22Rv1 (cell line): ENCODE measurements around the gene CAMK1D.

Experiments used
- H3K27ac ChIP-seq: fragments of 450-650 bp; 2 replicates; pipeline ENCODE4 v1.5.1; 2017
- CTCF ChIP-seq: fragments of 450-650 bp; IDR thresholded peaks from 2 replicates; pipeline ENCODE4 v1.5.1; 2017; ENCODE audit warnings: mild to moderate bottlenecking
- ZFX ChIP-seq: fragments of 450-650 bp; IDR thresholded peaks from 2 replicates; pipeline ENCODE4 v1.6.1; 2017; ENCODE audit warnings: antibody characterized with exemption, borderline replicate concordance

The CAMK1D gene

GRCh38 chr10:12757351-12757750, 408.0 kb downstream of the CAMK1D start:
- no peak for TF ChIP-seq CTCF
- TF ChIP-seq ZFX: no peak
- H3K27ac ChIP-seq: no peak overlapping the region

- TF ChIP-seq CTCF: no peak
- no peak for TF ChIP-seq ZFX
These were observed 408.9 kb downstream of the CAMK1D start for GRCh38 chr10:12758271-12758670.

GRCh38 chr10:12766223-12766622, 416.9 kb downstream of the CAMK1D start:
- TF ChIP-seq CTCF (no peak), ZFX (no peak)
- H3K27ac ChIP-seq: no peak overlapping the region

More at GRCh38 chr10:12758271-12758670, 408.9 kb downstream of the CAMK1D start:
- H3K27ac ChIP-seq: no peak overlapping the region

- H3K27ac ChIP-seq: no peak overlapping the region
- TF ChIP-seq ZFX: no peak
- no peak for TF ChIP-seq CTCF
These were observed 419.1 kb downstream of the CAMK1D start for GRCh38 chr10:12768156-12769100.

GRCh38 chr10:12769323-12770044, 420.1 kb downstream of the CAMK1D start:
- TF ChIP-seq CTCF: no peak
- no peak for TF ChIP-seq ZFX
- H3K27ac ChIP-seq: no peak overlapping the region

- TF ChIP-seq ZFX (no peak), CTCF (no peak)
- no peak overlapping the region for H3K27ac ChIP-seq
These were observed 422.8 kb downstream of the CAMK1D start for GRCh38 chr10:12771981-12772760.
